Chondrocyte (in vitro differentiated cells): ENCODE data around the gene TMEM214. TPM values are rescaled to one million over a fixed set of nuclear protein-coding genes. Genes with fewer than 3 reads are reported as not detected.

Experiments used
- DNase-seq: peaks from one replicate; pipeline ENCODE4 v3.0.0; 2021; ENCODE audit warnings: mixed read lengths, low spot score
- H3K27ac Mint-ChIP-seq: one replicate; pipeline ENCODE4 v1.8.0; 2021; ENCODE audit warnings: mild to moderate bottlenecking, moderate library complexity, mixed read lengths; ENCODE audit not compliant: unreplicated experiment
- H3K27me3 Mint-ChIP-seq: 2 replicates; pipeline ENCODE4 v1.8.0; 2021; ENCODE audit warnings: low read depth, mixed read lengths
- H3K36me3 Mint-ChIP-seq: 2 replicates; pipeline ENCODE4 v1.8.0; 2021; ENCODE audit warnings: low read depth, mixed read lengths
- H3K4me1 Mint-ChIP-seq: 2 replicates; pipeline ENCODE4 v1.8.0; 2021; ENCODE audit warnings: low read depth, mild to moderate bottlenecking, mixed read lengths
- H3K4me3 Mint-ChIP-seq: one replicate; pipeline ENCODE4 v1.8.0; 2021; ENCODE audit warnings: mild to moderate bottlenecking, moderate library complexity, mixed read lengths; ENCODE audit not compliant: unreplicated experiment
- H3K9me3 Mint-ChIP-seq: 2 replicates; pipeline ENCODE4 v1.8.0; 2021; ENCODE audit warnings: low read depth, mixed read lengths
- total RNA-seq: library from RNA; stranded (reverse); gene quantifications from 3 replicates; pipeline ENCODE4 v1.2.1, GENCODE V29; 2021
- TF ChIP-seq, protein P1 (sequence below): fragments of 200-600 bp; sonication (generic); IDR thresholded peaks from 2 replicates; pipeline ENCODE4 v1.5.0; 2021; ENCODE audit warnings: antibody characterized with exemption, mild to moderate bottlenecking, moderate library complexity

The TMEM214 gene
- total RNA-seq, 1 donor from 2014 or later, result 107 TPM

DNA sequence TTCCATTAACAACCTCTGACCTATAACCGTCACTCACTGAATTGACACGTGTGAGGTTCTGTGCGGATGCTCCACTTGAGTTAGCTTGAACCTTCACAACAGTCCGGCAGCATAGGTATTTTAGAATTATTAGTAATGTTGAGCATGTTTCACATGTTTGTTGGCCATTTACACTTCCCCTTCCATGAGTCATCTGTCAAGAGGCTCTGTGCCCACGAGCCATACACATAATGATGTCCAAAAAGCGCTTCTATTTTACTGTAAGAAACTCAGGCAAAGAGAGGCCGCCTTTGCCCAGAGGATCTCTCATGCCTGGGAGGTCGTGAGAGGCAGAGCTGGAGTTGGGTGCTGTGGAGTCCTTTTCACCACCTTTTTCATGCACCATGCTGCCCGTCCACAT lies 28.9 kb upstream of the TMEM214 start:
- TF ChIP-seq, protein P1, sequence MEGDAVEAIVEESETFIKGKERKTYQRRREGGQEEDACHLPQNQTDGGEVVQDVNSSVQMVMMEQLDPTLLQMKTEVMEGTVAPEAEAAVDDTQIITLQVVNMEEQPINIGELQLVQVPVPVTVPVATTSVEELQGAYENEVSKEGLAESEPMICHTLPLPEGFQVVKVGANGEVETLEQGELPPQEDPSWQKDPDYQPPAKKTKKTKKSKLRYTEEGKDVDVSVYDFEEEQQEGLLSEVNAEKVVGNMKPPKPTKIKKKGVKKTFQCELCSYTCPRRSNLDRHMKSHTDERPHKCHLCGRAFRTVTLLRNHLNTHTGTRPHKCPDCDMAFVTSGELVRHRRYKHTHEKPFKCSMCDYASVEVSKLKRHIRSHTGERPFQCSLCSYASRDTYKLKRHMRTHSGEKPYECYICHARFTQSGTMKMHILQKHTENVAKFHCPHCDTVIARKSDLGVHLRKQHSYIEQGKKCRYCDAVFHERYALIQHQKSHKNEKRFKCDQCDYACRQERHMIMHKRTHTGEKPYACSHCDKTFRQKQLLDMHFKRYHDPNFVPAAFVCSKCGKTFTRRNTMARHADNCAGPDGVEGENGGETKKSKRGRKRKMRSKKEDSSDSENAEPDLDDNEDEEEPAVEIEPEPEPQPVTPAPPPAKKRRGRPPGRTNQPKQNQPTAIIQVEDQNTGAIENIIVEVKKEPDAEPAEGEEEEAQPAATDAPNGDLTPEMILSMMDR, result no peak
- Mint-ChIP-seq H3K4me3 (no peak overlapping the region), H3K27me3 (no peaks in the 10 kb centered on the region)

DNA sequence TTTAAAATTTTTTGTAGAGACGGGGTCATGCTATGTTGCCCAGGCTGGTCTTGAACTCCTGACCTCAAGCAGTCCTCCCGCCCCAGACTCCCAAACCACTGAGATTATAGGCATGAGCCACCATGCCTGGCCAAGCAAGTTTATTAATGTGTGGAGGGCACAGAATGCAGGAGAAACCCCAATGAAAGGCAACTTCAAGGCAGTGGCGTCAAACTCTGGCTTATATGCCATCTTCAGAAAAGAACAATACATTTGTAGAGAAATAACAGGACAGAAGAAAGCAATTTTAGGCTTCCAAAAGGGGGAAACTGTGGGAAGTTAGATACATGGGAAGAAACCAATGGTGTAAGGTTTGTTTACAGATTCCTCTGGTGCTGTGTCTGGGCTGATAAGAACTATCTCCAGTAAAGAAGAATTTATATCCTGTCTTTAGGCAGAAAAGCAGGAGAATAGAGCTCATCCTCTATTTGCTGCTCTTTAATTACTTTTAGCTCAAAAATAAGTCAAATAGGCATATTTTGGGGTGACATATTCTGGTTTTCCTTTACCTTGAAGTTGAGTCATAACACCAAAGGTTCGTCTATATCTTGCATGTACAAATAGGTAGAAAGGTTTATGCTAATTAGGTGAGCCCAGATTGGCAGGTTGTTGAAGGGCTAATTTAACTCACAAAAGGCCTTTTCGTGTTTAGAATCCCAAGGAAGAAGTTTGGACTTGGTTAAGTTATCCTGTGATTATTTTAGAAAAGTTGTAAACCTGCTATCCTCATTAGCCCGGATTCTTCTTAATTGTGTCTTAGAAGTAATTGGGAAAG lies 26.0 kb upstream of the TMEM214 start:
- Mint-ChIP-seq H3K36me3 (no peaks in the 10 kb centered on the region), H3K27me3 (no peaks in the 10 kb centered on the region), H3K27ac (no peak overlapping the region), H3K4me3 (no peak overlapping the region), H3K9me3 (no peaks in the 10 kb centered on the region), H3K4me1 (peaks cover 18% of the 10 kb centered on the region)
- no peak for DNase-seq
- TF ChIP-seq, protein P1, result no peak

More for the DNA sequence above, 28.9 kb upstream of the TMEM214 start:
- no peak for DNase-seq
- H3K4me1 Mint-ChIP-seq, result peaks cover 6% of the 10 kb centered on the region
- no peaks in the 10 kb centered on the region for H3K9me3 Mint-ChIP-seq
- H3K36me3 Mint-ChIP-seq, result peaks cover 2% of the 10 kb centered on the region
- H3K27ac Mint-ChIP-seq, result no peak overlapping the region

DNA sequence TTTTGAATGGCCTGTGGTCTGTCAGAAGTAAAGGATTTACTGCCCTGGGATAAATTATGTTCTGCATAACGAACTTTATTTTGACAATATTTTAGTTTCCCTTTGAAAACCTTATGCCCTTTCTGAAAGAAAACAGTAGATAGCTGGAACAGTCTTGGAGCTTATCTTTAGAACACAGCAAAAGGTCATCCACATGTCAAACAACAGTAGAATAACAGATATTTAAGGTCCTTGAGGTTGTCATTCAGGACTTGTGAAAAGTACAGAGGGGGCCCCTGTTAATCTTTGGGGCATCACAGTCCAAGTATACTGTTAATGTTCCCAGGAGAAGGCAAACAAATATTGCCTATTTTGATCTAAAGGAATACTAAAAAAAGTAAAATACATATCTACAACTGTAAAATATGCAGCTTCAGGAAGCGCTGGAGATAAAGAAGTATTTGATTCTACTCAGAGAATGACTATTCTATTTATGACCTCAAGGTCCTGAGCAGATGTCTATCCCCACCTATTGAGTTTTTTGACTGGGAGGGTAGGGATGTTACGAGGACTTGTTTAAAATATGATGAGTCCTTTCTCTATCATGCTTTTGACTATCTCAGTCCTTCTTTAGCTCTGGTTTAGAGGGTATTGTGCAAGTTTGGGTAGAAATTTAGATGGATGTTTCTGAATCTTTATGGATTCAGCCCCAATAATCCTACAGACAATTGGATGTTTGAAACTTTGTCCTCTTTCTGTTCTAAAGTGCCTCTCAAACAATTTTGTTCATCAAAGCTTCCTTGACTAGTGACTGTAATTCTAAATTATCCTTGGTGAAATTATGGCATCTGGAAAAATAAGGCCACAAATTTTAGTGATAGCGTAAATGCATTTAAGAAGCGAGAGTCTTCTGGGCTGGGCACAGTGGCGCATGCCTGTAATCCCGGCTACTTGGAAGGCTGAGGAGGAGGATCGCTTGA lies 25.1 kb upstream of the TMEM214 start:
- Mint-ChIP-seq H3K36me3 (no peaks in the 10 kb centered on the region), H3K27ac (no peak overlapping the region), H3K4me1 (peaks cover 22% of the 10 kb centered on the region), H3K4me3 (no peak overlapping the region), H3K9me3 (no peaks in the 10 kb centered on the region), H3K27me3 (no peaks in the 10 kb centered on the region)
- TF ChIP-seq, protein P1, result no peak
- DNase-seq, result no peak

DNA sequence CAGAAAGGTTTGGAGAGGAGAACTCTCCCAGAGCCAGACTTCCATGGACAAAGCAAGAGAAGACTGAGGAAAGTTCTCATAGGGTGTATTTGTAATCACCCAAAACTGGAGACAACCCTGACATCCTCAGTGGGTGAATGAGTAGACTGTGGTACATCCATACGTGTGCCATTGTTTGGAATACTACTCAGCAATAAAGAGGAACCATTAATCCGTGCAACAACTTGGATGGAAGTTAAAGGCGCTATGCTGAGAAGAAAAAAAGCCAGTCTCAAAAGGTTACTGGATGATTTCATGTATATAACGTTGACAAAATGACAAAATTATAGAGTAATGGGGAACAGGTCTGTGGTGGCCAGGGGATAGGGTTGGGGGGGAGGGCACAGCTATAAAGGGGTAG lies 24.1 kb upstream of the TMEM214 start:
- Mint-ChIP-seq H3K27ac (no peak overlapping the region), H3K9me3 (no peaks in the 10 kb centered on the region), H3K4me1 (peaks cover 24% of the 10 kb centered on the region), H3K4me3 (no peak overlapping the region), H3K36me3 (no peaks in the 10 kb centered on the region), H3K27me3 (no peaks in the 10 kb centered on the region)
- TF ChIP-seq, protein P1, result no peak
- no peak for DNase-seq

DNA sequence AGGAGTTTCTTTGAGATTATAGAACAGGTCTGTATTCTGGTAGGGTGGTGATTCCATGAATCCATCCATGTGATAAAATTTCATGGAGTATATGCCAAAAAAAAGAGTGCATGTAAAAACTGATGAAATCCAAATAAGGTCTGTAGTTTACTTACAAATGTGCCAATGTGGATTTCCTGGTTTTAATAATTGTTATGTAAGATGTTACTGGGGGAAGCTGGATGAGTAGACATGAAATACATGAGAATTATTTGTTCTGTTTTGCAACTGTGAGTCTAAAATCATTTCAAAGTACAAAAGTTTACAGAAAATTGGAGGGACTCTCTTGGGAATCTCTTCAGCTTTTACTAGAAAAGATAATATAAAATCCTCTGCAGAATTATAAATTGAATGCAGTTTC lies 23.7 kb upstream of the TMEM214 start:
- peaks cover 20% of the 10 kb centered on the region for H3K4me1 Mint-ChIP-seq
- H3K36me3 Mint-ChIP-seq, result no peaks in the 10 kb centered on the region
- no peak overlapping the region for H3K4me3 Mint-ChIP-seq
- TF ChIP-seq, protein P1, result no peak
- H3K27me3 Mint-ChIP-seq, result no peaks in the 10 kb centered on the region
- no peak overlapping the region for H3K27ac Mint-ChIP-seq
- DNase-seq, result no peak
- H3K9me3 Mint-ChIP-seq, result no peaks in the 10 kb centered on the region
